Ishikawa (cell line): ENCODE data around the gene PF4V1.

Experiments
- EP300 ChIP-seq: IDR thresholded peaks from 2 replicates; pipeline ENCODE4 v1.6.1; 2012; ENCODE audit warnings: borderline replicate concordance
- NFIC ChIP-seq: IDR thresholded peaks from 2 replicates; pipeline ENCODE4 v1.6.1; 2012
- RAD21 ChIP-seq: IDR thresholded peaks from 2 replicates; pipeline ENCODE4 v1.6.1; 2012; ENCODE audit warnings: low read depth
- TCF12 ChIP-seq: IDR thresholded peaks from 2 replicates; pipeline ENCODE4 v1.6.1; 2012; ENCODE audit warnings: low read depth
- TF ChIP-seq, protein P1 (sequence below): IDR thresholded peaks from 2 replicates; pipeline ENCODE4 v1.6.1; 2012
- TF ChIP-seq, protein P2 (sequence below): IDR thresholded peaks from 2 replicates; pipeline ENCODE4 v1.6.1; 2012; ENCODE audit warnings: low read depth, mild to moderate bottlenecking

DNA sequence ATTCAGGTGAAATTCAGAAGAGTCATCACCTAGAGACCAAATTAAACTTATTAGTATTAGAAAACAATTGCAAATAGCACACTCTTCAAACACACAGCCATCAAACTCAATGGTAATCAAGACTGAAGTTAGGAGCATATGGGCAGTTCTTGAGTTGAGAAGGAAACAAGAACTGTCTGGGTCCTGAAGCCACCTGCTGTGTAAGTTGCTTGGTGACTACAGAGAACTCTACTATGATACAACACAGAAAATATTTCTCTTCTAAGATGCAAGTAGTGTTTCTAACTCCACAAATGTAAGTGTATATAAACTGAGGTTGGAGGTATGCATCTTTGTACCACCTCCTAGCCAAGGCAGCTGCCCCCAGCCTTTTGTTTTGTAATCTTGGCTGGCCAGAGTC is 325 bp upstream of the PF4V1 start:
- TF ChIP-seq, protein P1, sequence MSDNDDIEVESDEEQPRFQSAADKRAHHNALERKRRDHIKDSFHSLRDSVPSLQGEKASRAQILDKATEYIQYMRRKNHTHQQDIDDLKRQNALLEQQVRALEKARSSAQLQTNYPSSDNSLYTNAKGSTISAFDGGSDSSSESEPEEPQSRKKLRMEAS = no peak
- TF ChIP-seq, protein P2, sequence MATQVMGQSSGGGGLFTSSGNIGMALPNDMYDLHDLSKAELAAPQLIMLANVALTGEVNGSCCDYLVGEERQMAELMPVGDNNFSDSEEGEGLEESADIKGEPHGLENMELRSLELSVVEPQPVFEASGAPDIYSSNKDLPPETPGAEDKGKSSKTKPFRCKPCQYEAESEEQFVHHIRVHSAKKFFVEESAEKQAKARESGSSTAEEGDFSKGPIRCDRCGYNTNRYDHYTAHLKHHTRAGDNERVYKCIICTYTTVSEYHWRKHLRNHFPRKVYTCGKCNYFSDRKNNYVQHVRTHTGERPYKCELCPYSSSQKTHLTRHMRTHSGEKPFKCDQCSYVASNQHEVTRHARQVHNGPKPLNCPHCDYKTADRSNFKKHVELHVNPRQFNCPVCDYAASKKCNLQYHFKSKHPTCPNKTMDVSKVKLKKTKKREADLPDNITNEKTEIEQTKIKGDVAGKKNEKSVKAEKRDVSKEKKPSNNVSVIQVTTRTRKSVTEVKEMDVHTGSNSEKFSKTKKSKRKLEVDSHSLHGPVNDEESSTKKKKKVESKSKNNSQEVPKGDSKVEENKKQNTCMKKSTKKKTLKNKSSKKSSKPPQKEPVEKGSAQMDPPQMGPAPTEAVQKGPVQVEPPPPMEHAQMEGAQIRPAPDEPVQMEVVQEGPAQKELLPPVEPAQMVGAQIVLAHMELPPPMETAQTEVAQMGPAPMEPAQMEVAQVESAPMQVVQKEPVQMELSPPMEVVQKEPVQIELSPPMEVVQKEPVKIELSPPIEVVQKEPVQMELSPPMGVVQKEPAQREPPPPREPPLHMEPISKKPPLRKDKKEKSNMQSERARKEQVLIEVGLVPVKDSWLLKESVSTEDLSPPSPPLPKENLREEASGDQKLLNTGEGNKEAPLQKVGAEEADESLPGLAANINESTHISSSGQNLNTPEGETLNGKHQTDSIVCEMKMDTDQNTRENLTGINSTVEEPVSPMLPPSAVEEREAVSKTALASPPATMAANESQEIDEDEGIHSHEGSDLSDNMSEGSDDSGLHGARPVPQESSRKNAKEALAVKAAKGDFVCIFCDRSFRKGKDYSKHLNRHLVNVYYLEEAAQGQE = no peak
- TF ChIP-seq RAD21 (no peak), NFIC (no peak), TCF12 (no peak), EP300 (no peak)
